Measurements from ENCODE around the gene CRY1. TPM values are rescaled to one million over a fixed set of nuclear protein-coding genes. Genes with fewer than 3 reads are reported as not detected.
"Not testable (repeated sequence)": the region's sequence is repeated elsewhere in the genome, so short reads cannot be mapped to it uniquely, and the experiment has no call there.

CRY1 gene
- total RNA-seq, 1 donor from 2014 or later = 26.8 TPM

- no peak for TF ChIP-seq CTCF (conservative IDR thresholded peaks at IDR 0.05; ENCODE audit: low read depth, low read length)
- H3K4me3 ChIP-seq (ENCODE audit: low read depth, low read length) = no peak overlapping the region
- no peak for DNase-seq (ENCODE audit: low read depth)
Measured at GRCh38 chr12:107017042-107017441, 76.3 kb downstream of the CRY1 start.

- TF ChIP-seq CTCF (conservative IDR thresholded peaks at IDR 0.05; ENCODE audit: low read depth, low read length) = peak; percentile 42
- no peak for DNase-seq (ENCODE audit: low read depth)
- no peak overlapping the region for H3K4me3 ChIP-seq (ENCODE audit: low read depth, low read length)
Measured at GRCh38 chr12:107014055-107014454, 79.3 kb downstream of the CRY1 start.

GRCh38 chr12:107012736-107013425 lies 80.5 kb downstream of the CRY1 start:
- no peak for DNase-seq (ENCODE audit: low read depth)
- no peak for TF ChIP-seq CTCF (conservative IDR thresholded peaks at IDR 0.05; ENCODE audit: low read depth, low read length)
- H3K4me3 ChIP-seq (ENCODE audit: low read depth, low read length) = no peak overlapping the region

- DNase-seq (ENCODE audit: low read depth) = no peak
- no peak overlapping the region for H3K4me3 ChIP-seq (ENCODE audit: low read depth, low read length)
- TF ChIP-seq CTCF (conservative IDR thresholded peaks at IDR 0.05; ENCODE audit: low read depth, low read length) = no peak
Measured at GRCh38 chr12:107011519-107011918, 81.8 kb downstream of the CRY1 start.

- no peak for DNase-seq (ENCODE audit: low read depth)
- TF ChIP-seq CTCF (conservative IDR thresholded peaks at IDR 0.05; ENCODE audit: low read depth, low read length) = no peak
Measured at GRCh38 chr12:107007411-107007810, 85.9 kb downstream of the CRY1 start.

GRCh38 chr12:107002665-107003064 lies 90.7 kb downstream of the CRY1 start:
- H3K4me3 ChIP-seq (ENCODE audit: low read depth, low read length); DNase-seq (ENCODE audit: low read depth): not testable (repeated sequence)

More at GRCh38 chr12:107007411-107007810, 85.9 kb downstream of the CRY1 start:
- no peak overlapping the region for H3K4me3 ChIP-seq (ENCODE audit: low read depth, low read length)

GRCh38 chr12:106999446-106999845 lies 93.9 kb downstream of the CRY1 start:
- DNase-seq (ENCODE audit: low read depth) = no peak
- no peak overlapping the region for H3K4me3 ChIP-seq (ENCODE audit: low read depth, low read length)
- TF ChIP-seq CTCF (conservative IDR thresholded peaks at IDR 0.05; ENCODE audit: low read depth, low read length) = no peak

Data from epithelial cell of proximal tubule (primary cell).